Fibroblast of the aortic adventitia (primary cell): ENCODE measurements around the gene AGPAT1. TPM values are rescaled to one million over a fixed set of nuclear protein-coding genes. Genes with fewer than 3 reads are reported as not detected.

ENCODE experiments used
- DNase-seq: peaks from one replicate; pipeline ENCODE4 v3.0.0-alpha.2; 2010; ENCODE audit warnings: low read depth
- H3K4me3 ChIP-seq: 2 replicates; pipeline ENCODE4 v1.5.1; 2011; ENCODE audit warnings: low read depth, mild to moderate bottlenecking, control low read depth, low read length, moderate library complexity
- total RNA-seq: library from RNA; depleted of rRNA; stranded (reverse); fragments of >200 nt; gene quantifications from 2 replicates; pipeline ENCODE4 v1.2.3, GENCODE V29; 2012; ENCODE audit warnings: low replicate concordance
- TF ChIP-seq, protein P1 (sequence below): IDR thresholded peaks from 2 replicates; pipeline ENCODE4 v1.5.1; 2011; ENCODE audit warnings: mild to moderate bottlenecking, low read length, control low read depth, inconsistent platforms; ENCODE audit not compliant: insufficient read depth

Gene AGPAT1
- total RNA-seq, 1 donor = 41.1 TPM

DNA sequence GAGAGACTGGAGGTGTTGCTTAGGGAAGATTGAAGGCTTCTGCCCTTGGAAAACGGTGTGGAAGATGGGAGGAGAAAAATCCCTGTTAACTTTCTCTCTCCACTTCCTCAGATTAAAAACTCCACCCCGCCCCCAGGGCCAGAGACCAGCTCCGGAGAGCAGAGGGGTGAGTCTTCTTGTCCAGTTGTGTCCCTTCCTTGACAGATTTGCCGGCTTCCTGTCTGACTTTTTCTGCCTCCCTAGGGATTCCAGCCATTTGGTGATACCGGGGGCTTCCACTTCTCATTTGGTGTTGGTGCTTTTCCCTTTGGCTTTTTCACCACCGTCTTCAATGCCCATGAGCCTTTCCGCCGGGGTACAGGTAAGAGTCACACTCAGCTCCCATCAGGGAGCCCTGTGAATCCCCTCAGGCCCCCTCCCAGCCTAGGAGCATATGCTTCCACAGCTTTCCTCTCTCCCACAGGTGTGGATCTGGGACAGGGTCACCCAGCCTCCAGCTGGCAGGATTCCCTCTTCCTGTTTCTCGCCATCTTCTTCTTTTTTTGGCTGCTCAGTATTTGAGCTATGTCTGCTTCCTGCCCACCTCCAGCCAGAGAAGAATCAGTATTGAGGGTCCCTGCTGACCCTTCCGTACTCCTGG lies 4.0 kb upstream of the AGPAT1 start:
- no peak for DNase-seq

DNA sequence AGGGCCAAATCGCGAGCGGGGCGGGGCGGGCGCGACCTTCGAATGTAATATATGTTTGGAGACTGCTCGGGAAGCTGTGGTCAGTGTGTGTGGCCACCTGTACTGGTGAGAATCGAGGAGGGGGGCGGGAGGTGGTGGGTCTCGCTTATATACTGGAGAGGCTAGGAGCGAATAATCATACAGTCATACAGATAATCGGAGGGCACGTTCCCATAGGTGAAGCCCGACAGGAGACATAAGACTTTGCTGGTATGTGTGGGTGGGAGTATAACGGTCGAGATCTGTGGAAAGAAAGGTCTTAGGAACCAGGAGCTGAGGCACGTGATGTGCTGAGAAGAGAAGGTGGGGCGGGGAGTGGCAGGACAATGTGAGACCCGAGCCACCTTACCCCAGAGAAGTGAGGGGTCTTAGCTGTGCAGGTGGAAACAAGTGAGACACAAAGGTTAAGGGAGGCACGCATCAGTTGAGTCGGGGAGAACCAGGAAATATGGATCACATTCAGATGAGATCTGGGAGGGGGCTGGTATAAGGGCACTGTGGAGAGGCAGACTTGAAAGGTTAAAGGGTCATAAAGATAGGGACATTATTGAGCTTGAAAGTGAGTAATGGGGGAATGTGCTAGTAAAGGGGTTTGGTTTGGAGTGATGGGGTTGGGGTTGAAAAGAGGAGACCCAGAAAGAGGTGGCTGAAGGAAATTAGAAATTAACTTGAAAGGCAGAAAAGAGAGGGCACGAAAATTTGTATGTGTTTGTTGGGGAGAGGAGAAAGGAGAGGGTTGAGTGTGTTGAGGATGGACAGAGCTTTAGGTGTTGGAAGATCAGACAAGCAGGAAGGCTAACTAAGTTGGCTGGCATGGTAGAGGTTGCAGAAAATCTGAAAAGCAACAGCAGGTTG lies 2.9 kb upstream of the AGPAT1 start:
- peak; percentile 12 for DNase-seq
- TF ChIP-seq, protein P1, sequence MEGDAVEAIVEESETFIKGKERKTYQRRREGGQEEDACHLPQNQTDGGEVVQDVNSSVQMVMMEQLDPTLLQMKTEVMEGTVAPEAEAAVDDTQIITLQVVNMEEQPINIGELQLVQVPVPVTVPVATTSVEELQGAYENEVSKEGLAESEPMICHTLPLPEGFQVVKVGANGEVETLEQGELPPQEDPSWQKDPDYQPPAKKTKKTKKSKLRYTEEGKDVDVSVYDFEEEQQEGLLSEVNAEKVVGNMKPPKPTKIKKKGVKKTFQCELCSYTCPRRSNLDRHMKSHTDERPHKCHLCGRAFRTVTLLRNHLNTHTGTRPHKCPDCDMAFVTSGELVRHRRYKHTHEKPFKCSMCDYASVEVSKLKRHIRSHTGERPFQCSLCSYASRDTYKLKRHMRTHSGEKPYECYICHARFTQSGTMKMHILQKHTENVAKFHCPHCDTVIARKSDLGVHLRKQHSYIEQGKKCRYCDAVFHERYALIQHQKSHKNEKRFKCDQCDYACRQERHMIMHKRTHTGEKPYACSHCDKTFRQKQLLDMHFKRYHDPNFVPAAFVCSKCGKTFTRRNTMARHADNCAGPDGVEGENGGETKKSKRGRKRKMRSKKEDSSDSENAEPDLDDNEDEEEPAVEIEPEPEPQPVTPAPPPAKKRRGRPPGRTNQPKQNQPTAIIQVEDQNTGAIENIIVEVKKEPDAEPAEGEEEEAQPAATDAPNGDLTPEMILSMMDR = no peak
- H3K4me3 ChIP-seq = peak overlapping the region; percentile 94

More for the DNA sequence above, 4.0 kb upstream of the AGPAT1 start:
- TF ChIP-seq, protein P1 = no peak
- peak overlapping the region; percentile 94 for H3K4me3 ChIP-seq

DNA sequence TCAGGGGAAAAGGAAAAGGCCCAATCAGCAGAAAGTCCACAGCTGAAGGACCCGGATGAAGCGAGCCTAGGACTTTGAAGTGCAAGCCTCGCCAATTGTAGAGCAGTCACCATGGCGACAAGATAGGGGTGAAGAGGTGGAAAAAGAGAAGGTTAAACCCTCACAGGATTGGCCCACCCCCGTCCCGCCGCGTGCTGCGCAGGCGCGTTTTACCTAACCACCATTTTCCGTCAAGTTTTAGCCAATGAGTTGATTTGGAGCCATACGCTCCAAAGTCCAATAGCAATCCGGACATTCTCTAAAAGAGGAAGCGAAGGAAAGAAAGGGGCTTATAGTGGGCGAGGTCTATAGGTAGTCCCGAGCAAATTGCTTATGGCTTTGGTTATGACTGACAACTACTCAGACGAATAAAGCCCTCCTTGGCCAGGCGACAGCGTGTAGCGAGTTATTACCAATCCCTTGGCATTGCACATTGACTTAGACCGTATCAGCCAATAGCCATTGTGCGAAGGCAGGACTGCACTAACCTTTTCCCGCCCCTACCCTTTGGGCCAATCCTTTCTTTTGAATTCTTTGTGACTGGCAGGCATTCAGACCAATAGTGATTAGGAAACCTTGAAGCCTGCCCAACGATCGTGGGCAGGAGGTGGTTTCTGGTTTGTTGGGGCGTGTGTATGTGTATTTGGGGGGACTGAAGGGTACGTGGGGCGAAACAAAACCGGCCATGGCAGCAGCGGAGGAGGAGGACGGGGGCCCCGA lies 2.1 kb upstream of the AGPAT1 start, which contains the start of gene RNF5:
TSS of gene RNF5 (plus strand) at position 618 of the 759 bp plus-strand sequence. CDS start at position 725, 107 bp downstream.
- peak; percentile 100 for DNase-seq

DNA sequence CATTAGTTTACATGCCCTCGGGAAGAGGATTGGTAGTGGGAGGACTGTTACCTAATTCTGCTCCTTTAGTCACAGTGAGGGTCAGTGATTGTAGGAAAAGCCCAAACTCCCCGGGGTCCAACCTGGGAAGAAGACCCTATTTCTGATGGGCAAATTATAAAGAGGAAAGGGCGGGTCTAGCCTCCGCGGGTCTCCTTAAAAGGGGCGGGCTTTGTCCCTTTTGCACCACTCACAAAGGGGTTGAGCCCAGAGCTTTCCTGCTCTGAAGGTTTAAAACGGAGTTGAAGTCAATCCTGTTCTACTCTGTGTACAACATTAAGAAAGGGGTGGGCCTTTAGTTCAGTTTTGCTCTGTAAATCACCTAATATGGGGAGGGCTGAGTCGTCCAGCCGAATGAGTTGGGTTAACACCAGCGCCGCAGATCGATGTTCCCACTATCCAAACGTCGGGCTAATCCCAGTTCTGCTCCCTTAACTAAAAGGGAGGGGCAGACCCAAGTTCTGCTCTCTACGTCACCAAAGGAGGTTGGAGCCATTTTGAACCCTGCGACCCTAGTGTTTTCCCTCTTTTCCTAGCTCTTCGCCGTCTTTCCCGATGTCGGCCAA lies 1.4 kb upstream of the AGPAT1 start:
- TF ChIP-seq, protein P1 = no peak
- DNase-seq = no peak
- H3K4me3 ChIP-seq = peak overlapping the region; percentile 94

More for the DNA sequence above, 2.1 kb upstream of the AGPAT1 start, which contains the start of gene RNF5:
- TF ChIP-seq, protein P1 = no peak
- H3K4me3 ChIP-seq = peak within 1 kb of the TSS; percentile 94

DNA sequence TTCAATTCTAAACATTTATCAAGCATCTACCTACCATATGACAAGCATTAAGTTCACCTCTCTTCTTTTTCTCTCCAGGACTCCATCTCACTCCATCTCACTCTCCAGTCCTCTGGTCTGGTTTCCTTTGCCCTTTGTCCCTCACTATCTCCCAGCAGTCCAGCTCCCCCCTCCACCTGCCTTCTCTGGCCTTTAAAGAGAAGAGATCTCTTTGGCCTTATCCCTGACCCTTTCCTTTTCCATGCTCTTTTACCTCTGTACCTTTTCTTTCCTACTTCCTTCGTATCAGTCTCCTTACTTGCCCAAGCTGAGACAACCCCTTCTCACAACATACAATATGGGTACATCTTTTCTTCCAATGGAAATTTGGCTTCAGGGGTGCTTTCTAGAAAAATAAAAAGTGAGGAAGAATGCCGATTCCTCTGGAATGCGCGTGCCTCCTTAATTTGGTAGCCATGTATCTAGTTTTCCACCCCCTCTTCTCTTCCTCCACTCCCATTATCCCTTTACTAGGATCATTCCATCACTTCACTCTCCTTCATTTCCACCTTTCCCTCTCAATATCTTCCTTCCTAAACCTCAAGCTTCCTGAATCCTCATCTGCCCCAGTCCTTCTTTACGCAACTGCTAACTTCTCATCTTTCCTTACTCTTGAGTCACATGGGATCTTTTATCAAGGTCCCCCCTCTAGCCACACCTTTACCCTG lies 745 bp upstream of the AGPAT1 start:
- H3K4me3 ChIP-seq = peak overlapping the region; percentile 94
- TF ChIP-seq, protein P1 = no peak
- peak; percentile 71 for DNase-seq
